Keratinocyte (primary cell): ENCODE measurements around the gene HOXC11. TPM values are rescaled to one million over a fixed set of nuclear protein-coding genes. Genes with fewer than 3 reads are reported as not detected.

ENCODE experiments used
- DNase-seq: peaks from one replicate; pipeline ENCODE4 v3.0.0-alpha.2; 2011; ENCODE audit warnings: low read depth, missing footprints, low spot score
- FAIRE-seq: peaks from 2 replicates; lab custom pipeline; 2011; peaks lifted over from hg19 to GRCh38; lab: Jason Lieb, UNC
- H2AFZ ChIP-seq: 2 replicates; pipeline ENCODE4 v1.6.0; 2012; ENCODE audit warnings: low read length, control low read depth, inconsistent platforms; ENCODE audit not compliant: control insufficient read depth
- H3K27ac ChIP-seq: 2 replicates; pipeline ENCODE4 v1.5.1; 2011; ENCODE audit warnings: low read length; ENCODE audit not compliant: control insufficient read depth, insufficient read depth
- H3K27me3 ChIP-seq: 3 replicates; pipeline ENCODE4 v1.6.0; 2011; ENCODE audit warnings: low read length; ENCODE audit not compliant: control insufficient read depth, insufficient read depth; ENCODE audit errors: extremely low read depth
- H3K36me3 ChIP-seq, 2 experiments: 2 replicates in 1 of 2; 3 replicates in 1 of 2; pipeline ENCODE4 v1.5.1; 2011; ENCODE audit warnings: low read length in 2 of 2, mild to moderate bottlenecking in 1 of 2; ENCODE audit not compliant: control insufficient read depth in 2 of 2, insufficient read depth in 2 of 2; ENCODE audit errors: extremely low read depth in 1 of 2
- H3K4me1 ChIP-seq: 3 replicates; pipeline ENCODE4 v1.5.1; 2011; ENCODE audit warnings: low read length; ENCODE audit not compliant: control insufficient read depth, insufficient read depth; ENCODE audit errors: extremely low read depth
- H3K4me2 ChIP-seq: 3 replicates; pipeline ENCODE4 v1.6.0; 2011; ENCODE audit warnings: low read depth, low read length; ENCODE audit not compliant: control insufficient read depth, insufficient read depth; ENCODE audit errors: extremely low read depth
- H3K4me3 ChIP-seq, 3 experiments: fragments of 200-600 bp in 1 of 3; sonication (generic) in 1 of 3; 2 replicates in 2 of 3; 3 replicates in 1 of 3; pipeline ENCODE4 v1.5.1; 2011 to 2016; ENCODE audit warnings: low read length in 3 of 3, mild to moderate bottlenecking in 3 of 3, control low read depth in 2 of 3, inconsistent platforms in 1 of 3, low read depth in 1 of 3, mixed read lengths in 1 of 3, mixed run types in 1 of 3, moderate library complexity in 1 of 3; ENCODE audit not compliant: control insufficient read depth in 2 of 3, insufficient read depth in 2 of 3; ENCODE audit errors: extremely low read depth in 1 of 3
- H3K79me2 ChIP-seq: 2 replicates; pipeline ENCODE4 v1.6.0; 2012; ENCODE audit warnings: low read length; ENCODE audit not compliant: control insufficient read depth, insufficient read depth
- H3K9ac ChIP-seq: 3 replicates; pipeline ENCODE4 v1.6.0; 2011; ENCODE audit warnings: low read length; ENCODE audit not compliant: control insufficient read depth, insufficient read depth; ENCODE audit errors: extremely low read depth
- H3K9me1 ChIP-seq: 3 replicates; pipeline ENCODE4 v1.6.0; 2011; ENCODE audit warnings: low read length; ENCODE audit not compliant: control insufficient read depth, insufficient read depth; ENCODE audit errors: extremely low read depth
- H3K9me3 ChIP-seq: 2 replicates; pipeline ENCODE4 v1.5.1; 2012; ENCODE audit warnings: low read depth, low read length; ENCODE audit not compliant: control insufficient read depth
- H4K20me1 ChIP-seq: 3 replicates; pipeline ENCODE4 v1.6.0; 2011; ENCODE audit warnings: low read length; ENCODE audit not compliant: control insufficient read depth, insufficient read depth; ENCODE audit errors: extremely low read depth
- CTCF ChIP-seq, 3 experiments: IDR thresholded peaks in 1 of 3; conservative IDR thresholded peaks in 1 of 3; optimal IDR thresholded peaks in 1 of 3; 2 replicates in 2 of 3; 3 replicates in 1 of 3; pipeline versions ENCODE3 to v1.5.1; 2011; ENCODE audit warnings: low read length in 3 of 3, mild to moderate bottlenecking in 3 of 3, moderate library complexity in 2 of 3, control low read depth in 1 of 3, inconsistent platforms in 1 of 3; ENCODE audit not compliant: insufficient read depth in 2 of 3; ENCODE audit errors: extremely low read depth in 1 of 3
- EZH2 ChIP-seq: IDR thresholded peaks from one replicate; pipeline ENCODE4 v1.6.1; 2012; ENCODE audit warnings: inconsistent platforms, mild to moderate bottlenecking, low read length, moderate library complexity
- dilution Hi-C: fragments of 300-500 bp; cut with MboI; formaldehyde crosslinking; loops from one replicate; pipeline ENCODE4 v1.7.0; 2020; ENCODE audit warnings: low sequenced_read_pairs; ENCODE audit not compliant: extremely low pct_ligation_motif_present
- polyA plus RNA-seq, 5 experiments: library from polyadenylated mRNA; depleted of rRNA in 3 of 5; stranded (reverse) in 3 of 5; stranded (forward) in 1 of 5; unstranded in 1 of 5; fragments of >200 nt; gene quantifications; 1 replicate in 1 of 5; 2 replicates in 3 of 5; 3 replicates in 1 of 5; pipeline versions ENCODE4 v1.2.1 to v1.2.3, GENCODE V29; 2011 to 2012; ENCODE audit warnings: missing spikeins in 2 of 5, low read depth in 1 of 5, low replicate concordance in 1 of 5

HOXC11 gene
- polyA plus RNA-seq, 1 donor (not counting 4 experiments of a cell fraction or from before 2014, with no cell fraction given), result 1.6 TPM

GRCh38 chr12:53937596-53938325 lies 35.2 kb upstream of the HOXC11 start:
- FAIRE-seq (no peak), DNase-seq (no peak)
- H3K79me2 ChIP-seq, result peaks cover 17% of the 10 kb centered on the region
- dilution Hi-C loops, result loop anchor here (25.0 kb wide), 1 partner anchor 175 kb away; the partner anchor contains the start of gene CISTR
- no peaks in the 10 kb centered on the region for H3K9me1 ChIP-seq
- no peaks in the 10 kb centered on the region for H4K20me1 ChIP-seq
- H3K4me1 ChIP-seq, result peaks cover 18% of the 10 kb centered on the region
- no peaks in the 10 kb centered on the region for H3K9me3 ChIP-seq
- peak overlapping the region; percentile 83 for H3K4me2 ChIP-seq
- peak overlapping the region; percentile 25 for H3K9ac ChIP-seq
- H3K36me3 ChIP-seq, result no peaks in the 10 kb centered on the region
- peak overlapping the region; percentile 41 to 70 (median 58) for H3K4me3 ChIP-seq
- H3K27ac ChIP-seq, result no peak overlapping the region
- H3K27me3 ChIP-seq, result peaks cover 30% of the 10 kb centered on the region
- peak overlapping the region; percentile 36 for H2AFZ ChIP-seq
- TF ChIP-seq CTCF (optimal IDR thresholded peaks at IDR 0.05 in 1 of 3, IDR thresholded peaks at IDR 0.05 in 1 of 3, conservative IDR thresholded peaks at IDR 0.05 in 1 of 3; ENCODE audit: extremely low read depth in 1 of 3, insufficient read depth in 2 of 3, low read length in 3 of 3) (no peak), EZH2 (no peak)

- H3K79me2 ChIP-seq, result peaks cover 17% of the 10 kb centered on the region
- H2AFZ ChIP-seq, result peak within 1 kb of the TSS; percentile 85
- no peaks in the 10 kb centered on the region for H3K36me3 ChIP-seq
- no peaks in the 10 kb centered on the region for H4K20me1 ChIP-seq
- no peaks in the 10 kb centered on the region for H3K9me1 ChIP-seq
- no peaks in the 10 kb centered on the region for H3K9me3 ChIP-seq
- peak within 1 kb of the TSS; percentile 79 for H3K9ac ChIP-seq
- peak; percentile 94 for DNase-seq
- peak within 1 kb of the TSS; percentile 70 to 93 (median 85) for H3K4me3 ChIP-seq
- TF ChIP-seq CTCF (optimal IDR thresholded peaks at IDR 0.05 in 1 of 3, IDR thresholded peaks at IDR 0.05 in 1 of 3, conservative IDR thresholded peaks at IDR 0.05 in 1 of 3; ENCODE audit: extremely low read depth in 1 of 3, insufficient read depth in 2 of 3, low read length in 3 of 3) (no peak), EZH2 (no peak)
- peak; percentile 79 for FAIRE-seq
- H3K4me1 ChIP-seq, result peaks cover 18% of the 10 kb centered on the region
- peaks cover 25% of the 10 kb centered on the region for H3K27me3 ChIP-seq
- dilution Hi-C loops, result loop anchor here (25.0 kb wide), 1 partner anchor 176 kb away; the partner anchor contains the start of gene CISTR
- peak within 1 kb of the TSS; percentile 31 for H3K27ac ChIP-seq
- H3K4me2 ChIP-seq, result peak within 1 kb of the TSS; percentile 96
Measured at GRCh38 chr12:53938326-53939140, 34.4 kb upstream of the HOXC11 start, which contains the start of gene HOXC13. HOXC13 (plus strand) TSS chr12:53938831; CDS start chr12:53938907, 76 bp downstream.
